Measurements from ENCODE around the gene JOSD1. TPM values are rescaled to one million over a fixed set of nuclear protein-coding genes. Genes with fewer than 3 reads are reported as not detected.
A peak's percentile ranks its signal among the peaks of the same experiment; 100 is the strongest.

Gene JOSD1
- 10 to 100 TPM; 49.4 to 76.9 (median 59.4) TPM for total RNA-seq

DNA sequence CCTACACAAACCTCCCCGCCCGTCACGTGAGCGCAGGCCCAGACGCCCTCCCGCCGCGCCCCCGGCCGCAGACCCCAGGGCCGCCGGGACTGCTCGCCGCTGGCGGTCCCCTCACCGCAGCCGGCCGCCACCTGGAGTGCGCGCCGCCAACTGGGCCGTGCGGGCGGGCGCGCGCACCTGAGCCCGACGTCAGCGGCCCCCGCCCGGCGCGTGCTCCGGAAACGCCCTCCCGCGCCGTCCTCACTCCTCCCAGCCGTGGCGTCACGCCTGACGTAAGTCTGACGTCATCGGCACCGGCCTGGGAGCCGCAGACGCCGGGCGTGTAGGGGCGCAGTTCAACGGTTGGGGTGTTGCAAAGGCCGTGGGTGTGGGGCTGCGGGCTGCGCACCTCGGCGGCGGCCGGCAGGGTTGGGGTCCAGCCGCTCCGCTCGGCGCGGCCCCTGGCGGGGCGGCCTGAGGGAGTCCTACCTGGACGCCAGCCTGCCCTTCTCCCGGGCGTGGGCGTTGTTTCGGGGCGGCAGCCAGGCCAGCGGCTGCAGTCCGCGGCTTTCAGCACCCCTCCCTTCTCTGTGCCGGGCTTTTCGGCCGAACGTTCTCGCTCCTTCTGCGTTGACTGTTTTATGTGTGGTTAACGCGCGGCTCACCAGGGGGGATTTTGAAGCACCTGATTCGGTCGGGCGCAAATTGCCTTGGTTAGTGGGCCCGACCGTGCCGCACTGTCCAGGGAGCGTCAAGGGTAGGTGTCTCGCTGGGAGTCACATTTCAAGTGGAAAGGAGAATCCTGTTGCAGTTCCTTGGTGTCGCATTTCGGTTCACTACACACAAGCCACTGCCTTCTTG lies at the start of gene JOSD1:
JOSD1 (minus strand) TSS at position 155 of the 840 bp plus-strand sequence. CDS start 956 bp downstream, outside the sequence.
- Histone ChIP-seq H3K4me1 (peaks cover 43 to 60% (median 54%) of the 10 kb centered on the region in 4 donors), H3K36me3 (no peaks in the 10 kb centered on the region), H3K4me3 (peak within 1 kb of the TSS; percentile 71 to 95 (median 84)), H3K9me3 (no peaks in the 10 kb centered on the region), H3K27me3 (no peaks in the 10 kb centered on the region), H3K27ac (replicated peaks in 1 of 4) (peak within 1 kb of the TSS; percentile 96 to 99 (median 98))
- peak; percentile 98 for DNase-seq (ENCODE audit: extremely low spot score)
- intact Hi-C loops (cut with DNase I) = no loop called here
- WGBS = 0% methylated on average over 15 of the region's 94 CpGs
- peak; percentile 99 to 100 for TF ChIP-seq POLR2AphosphoS5 (IDR thresholded peaks at IDR 0.05)
- TF ChIP-seq EP300 (IDR thresholded peaks at IDR 0.05) = peak; percentile 93
- peak in 1 of 3 experiments; percentile 17 for TF ChIP-seq CTCF (IDR thresholded peaks at IDR 0.05)
- TF ChIP-seq POLR2A (IDR thresholded peaks at IDR 0.05; ENCODE audit: low read depth) = peak; percentile 97

DNA sequence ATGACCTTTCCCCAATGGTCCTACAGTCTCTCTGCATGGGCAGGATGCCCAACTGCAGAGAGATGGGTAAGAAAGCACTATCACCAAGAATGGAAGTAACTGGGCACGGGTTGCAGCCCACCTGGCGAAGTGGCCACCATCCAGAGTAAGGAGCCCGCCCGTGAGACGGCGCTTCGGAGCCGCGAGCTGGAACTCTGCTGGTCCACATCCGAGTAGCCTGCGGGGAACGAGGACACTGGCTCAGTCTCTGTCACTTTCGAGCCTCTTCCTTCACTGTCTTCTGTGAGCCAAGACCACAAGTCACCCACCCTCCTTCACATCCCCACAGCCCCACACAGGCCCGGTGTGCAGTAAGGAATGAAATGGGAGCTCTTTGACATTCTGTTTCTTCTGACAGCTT lies 49.4 kb upstream of the JOSD1 start:
- H3K36me3 ChIP-seq = peaks cover 79 to 86% (median 79%) of the 10 kb centered on the region in 4 donors
- peak overlapping the region in 1 of 4 donors; percentile 1 for H3K27ac ChIP-seq (replicated peaks in 1 of 4)
- TF ChIP-seq POLR2A (IDR thresholded peaks at IDR 0.05; ENCODE audit: low read depth) = no peak
- TF ChIP-seq EP300 (IDR thresholded peaks at IDR 0.05) = no peak
- TF ChIP-seq POLR2AphosphoS5 (IDR thresholded peaks at IDR 0.05) = no peak
- no peak for TF ChIP-seq CTCF (IDR thresholded peaks at IDR 0.05)
- intact Hi-C loops (cut with DNase I) = no loop called here
- no peak overlapping the region for H3K4me3 ChIP-seq
- peaks cover 23 to 54% (median 46%) of the 10 kb centered on the region in 4 donors for H3K4me1 ChIP-seq
- no peak for DNase-seq (ENCODE audit: extremely low spot score)
- H3K9me3 ChIP-seq = no peaks in the 10 kb centered on the region
- no peaks in the 10 kb centered on the region for H3K27me3 ChIP-seq
- 93% methylated on average over 3 of the region's 14 CpGs for WGBS

DNA sequence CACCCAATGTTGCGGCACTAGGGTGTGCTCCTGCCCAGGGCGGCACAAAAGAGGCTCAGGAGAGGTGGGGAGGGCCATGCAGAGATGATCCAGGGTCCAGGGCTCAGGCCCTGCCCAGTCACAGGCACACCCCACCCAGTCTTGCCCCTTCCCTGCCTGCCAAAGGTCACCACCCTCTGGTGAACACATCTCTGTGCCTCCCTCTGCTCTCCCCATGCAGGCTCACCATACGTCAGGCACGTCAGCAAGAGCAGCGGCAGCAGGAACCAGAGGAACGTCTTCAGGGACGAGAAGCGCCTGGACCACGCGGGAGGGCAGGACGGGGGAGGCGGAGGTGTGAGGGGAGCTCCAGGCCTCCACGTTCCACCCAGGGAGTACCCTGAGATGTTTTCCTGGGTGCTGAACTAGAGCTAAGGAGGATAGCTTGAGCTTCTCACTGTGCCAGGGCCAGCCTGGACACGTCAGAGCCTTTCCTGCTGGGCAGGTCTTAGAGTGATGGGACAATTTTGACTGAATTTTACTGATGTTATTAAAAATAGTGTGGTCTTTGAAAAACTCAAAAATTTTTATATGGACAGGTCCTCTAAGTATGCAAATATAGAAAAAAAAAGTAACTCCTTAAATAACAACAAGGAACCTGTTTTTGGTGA lies 47.9 kb upstream of the JOSD1 start:
- no peaks in the 10 kb centered on the region for H3K27me3 ChIP-seq
- peak overlapping the region in 1 of 4 donors; percentile 14 for H3K27ac ChIP-seq (replicated peaks in 1 of 4)
- no peak overlapping the region for H3K4me3 ChIP-seq
- 86% methylated on average over 14 of the region's 14 CpGs for WGBS
- TF ChIP-seq EP300 (IDR thresholded peaks at IDR 0.05) = no peak
- no peak for TF ChIP-seq CTCF (IDR thresholded peaks at IDR 0.05)
- no peak for TF ChIP-seq POLR2A (IDR thresholded peaks at IDR 0.05; ENCODE audit: low read depth)
- TF ChIP-seq POLR2AphosphoS5 (IDR thresholded peaks at IDR 0.05) = no peak
- H3K36me3 ChIP-seq = peaks cover 93 to 100% (median 94%) of the 10 kb centered on the region in 4 donors
- DNase-seq (ENCODE audit: extremely low spot score) = no peak
- no peaks in the 10 kb centered on the region for H3K9me3 ChIP-seq
- intact Hi-C loops (cut with DNase I) = no loop called here
- peaks cover 14 to 39% (median 36%) of the 10 kb centered on the region in 4 donors for H3K4me1 ChIP-seq

DNA sequence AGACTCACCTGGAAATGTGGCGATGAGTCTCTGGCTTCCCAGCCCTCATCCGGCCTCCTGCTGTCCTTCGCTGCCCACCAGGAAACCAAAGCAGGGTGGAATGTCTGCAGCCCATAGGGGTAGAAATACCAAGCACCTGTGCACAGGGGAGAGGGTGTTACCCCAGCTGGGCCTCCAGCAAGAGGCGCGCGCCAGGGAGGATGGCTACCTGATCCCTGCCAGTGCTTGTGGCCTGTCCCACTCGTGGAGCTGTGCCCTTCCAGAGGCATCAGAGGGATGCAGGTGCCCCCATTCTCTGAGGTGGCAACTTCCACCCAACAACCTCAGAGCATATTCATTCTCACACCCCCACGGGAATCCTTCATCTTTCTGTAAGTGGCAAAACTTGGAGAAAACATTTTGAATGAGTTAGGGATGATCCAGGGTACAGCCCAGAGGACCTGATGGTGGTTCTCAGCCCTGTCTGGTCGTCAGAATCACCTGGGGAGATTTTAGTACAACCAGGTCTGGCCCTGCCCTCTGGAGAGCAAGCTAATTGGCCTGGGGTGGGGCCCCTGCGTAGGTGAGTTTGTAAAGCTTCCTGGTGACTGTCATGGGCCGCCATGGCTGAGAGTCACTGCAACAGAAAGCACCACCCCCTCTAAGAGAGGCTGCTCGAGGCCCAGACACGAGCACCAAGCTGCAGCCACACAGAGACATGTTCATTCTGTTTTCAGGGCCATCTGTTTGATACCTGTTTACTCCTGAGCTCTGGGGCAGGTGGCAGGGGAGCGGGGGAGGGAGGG lies 45.1 kb upstream of the JOSD1 start:
- intact Hi-C loops (cut with DNase I) = no loop called here
- Histone ChIP-seq H3K4me1 (peaks cover 0 to 12% (median 9%) of the 10 kb centered on the region in 4 donors), H3K4me3 (no peak overlapping the region), H3K9me3 (no peaks in the 10 kb centered on the region), H3K27ac (replicated peaks in 1 of 4) (no peak overlapping the region), H3K27me3 (no peaks in the 10 kb centered on the region), H3K36me3 (peaks cover 100% of the 10 kb centered on the region in 4 donors)
- DNase-seq (ENCODE audit: extremely low spot score) = no peak
- WGBS = 94% methylated on average over 9 of the region's 14 CpGs
- TF ChIP-seq EP300 (IDR thresholded peaks at IDR 0.05) = no peak
- TF ChIP-seq POLR2AphosphoS5 (IDR thresholded peaks at IDR 0.05) = no peak
- no peak for TF ChIP-seq CTCF (IDR thresholded peaks at IDR 0.05)
- TF ChIP-seq POLR2A (IDR thresholded peaks at IDR 0.05; ENCODE audit: low read depth) = no peak

All from esophagus muscularis mucosa (tissue), 4 donors.